GM18907 (cell line): Measurements from ENCODE around the gene STYX.
A peak's percentile ranks its signal among the peaks of the same experiment; 100 is the strongest.

Experiments used
- ATAC-seq: cut with Tn5 transposase; IDR thresholded peaks from one replicate; pipeline ENCODE4 v1.9.1; 2021; ENCODE audit warnings: mild to moderate bottlenecking, moderate library complexity; ENCODE audit not compliant: unreplicated experiment

STYX gene

GRCh38 chr14:52729925-52730708, at the start of gene STYX:
Gene STYX, plus strand, starts transcription at chr14:52730166. Its CDS starts 309 bp downstream, at chr14:52730475.
- ATAC-seq, result peak; percentile 93

GRCh38 chr14:52683985-52684520, 45.9 kb upstream of the STYX start:
- no peak for ATAC-seq

- ATAC-seq, result no peak
Measured at GRCh38 chr14:52686176-52686575, 43.8 kb upstream of the STYX start.

- no peak for ATAC-seq
Measured at GRCh38 chr14:52690983-52691760, 38.8 kb upstream of the STYX start.

- no peak for ATAC-seq
Measured at GRCh38 chr14:52692248-52692962, 37.6 kb upstream of the STYX start.

- ATAC-seq, result no peak
Measured at GRCh38 chr14:52693036-52693435, 36.9 kb upstream of the STYX start.

GRCh38 chr14:52693532-52693931, 36.4 kb upstream of the STYX start:
- no peak for ATAC-seq

GRCh38 chr14:52694761-52695480, 35.0 kb upstream of the STYX start:
- peak; percentile 61 for ATAC-seq

- peak; percentile 70 for ATAC-seq
Measured at GRCh38 chr14:52695481-52696091, 34.4 kb upstream of the STYX start, which contains the start of gene ERO1A. Gene ERO1A, minus strand, starts transcription at chr14:52695558. Its CDS starts 77 bp downstream, at chr14:52695481.

GRCh38 chr14:52700701-52701172, 29.2 kb upstream of the STYX start:
- no peak for ATAC-seq

- no peak for ATAC-seq
Measured at GRCh38 chr14:52701223-52701622, 28.7 kb upstream of the STYX start.

GRCh38 chr14:52703225-52703624, 26.7 kb upstream of the STYX start:
- ATAC-seq, result no peak

GRCh38 chr14:52703664-52704063, 26.3 kb upstream of the STYX start:
- no peak for ATAC-seq

- no peak for ATAC-seq
Measured at GRCh38 chr14:52706286-52706685, 23.7 kb upstream of the STYX start.

- ATAC-seq, result peak; percentile 95
Measured at GRCh38 chr14:52706724-52707706, 23.0 kb upstream of the STYX start, which contains the start of gene PSMC6. Gene PSMC6, plus strand, starts transcription at chr14:52707200. Its CDS starts 20 bp downstream, at chr14:52707220.

GRCh38 chr14:52711666-52712065, 18.3 kb upstream of the STYX start:
- no peak for ATAC-seq

GRCh38 chr14:52716155-52716554, 13.8 kb upstream of the STYX start:
- ATAC-seq, result no peak

- no peak for ATAC-seq
Measured at GRCh38 chr14:52723514-52724359, 6.2 kb upstream of the STYX start.
